Left ventricle myocardium inferior (tissue), 1 donor: ENCODE data around the gene KNDC1. TPM values are rescaled to one million over a fixed set of nuclear protein-coding genes. Genes with fewer than 3 reads are reported as not detected.
"Not testable (repeated sequence)": the region's sequence is repeated elsewhere in the genome, so short reads cannot be mapped to it uniquely, and the experiment has no call there.

Source experiments
- DNase-seq: peaks from one replicate; pipeline ENCODE4 v3.0.0-alpha.2; 2020
- H3K27ac ChIP-seq: fragments of 200-600 bp; replicated peaks from 2 replicates; pipeline ENCODE4 v1.8.0; 2021
- H3K27me3 ChIP-seq: fragments of 200-600 bp; 2 replicates; pipeline ENCODE4 v1.8.0; 2021; ENCODE audit warnings: low read depth
- H3K36me3 ChIP-seq: fragments of 200-600 bp; 2 replicates; pipeline ENCODE4 v1.8.0; 2021
- H3K4me1 ChIP-seq: fragments of 200-600 bp; 2 replicates; pipeline ENCODE4 v1.8.0; 2021
- H3K4me3 ChIP-seq: fragments of 200-600 bp; 2 replicates; pipeline ENCODE4 v1.8.0; 2021; ENCODE audit warnings: mild to moderate bottlenecking, moderate library complexity
- H3K9me3 ChIP-seq: fragments of 200-600 bp; replicated peaks from 2 replicates; pipeline ENCODE4 v1.8.0; 2021
- CTCF ChIP-seq: fragments of 200-600 bp; IDR thresholded peaks from 2 replicates; pipeline ENCODE4 v1.8.0; 2021; ENCODE audit warnings: antibody characterized with exemption, mild to moderate bottlenecking, borderline replicate concordance
- intact Hi-C: fragments of 100-400 bp; cut with micrococcal nuclease; formaldehyde crosslinking; loops from one replicate; pipeline ENCODE4 v1.11.0; 2022
- total RNA-seq: library from RNA; stranded (reverse); fragmentation: NEBNext Ultra II Directional; extraction: Animal tissue kit (Norgen Biotek cat#: 25700); gene quantifications from one replicate; pipeline ENCODE4 v1.2.1, GENCODE V29; 2021
- donor health status: DM: no; HTN: yes; CAD: no; lungs with severe emphysema.

Gene KNDC1
- total RNA-seq, 1 donor from 2014 or later = 0.11 TPM

GRCh38 chr10:133173860-133174640 is 14.0 kb downstream of the KNDC1 start:
- Histone ChIP-seq H3K4me3 (no peak overlapping the region), H3K27me3 (peaks cover 56% of the 10 kb centered on the region), H3K36me3 (no peaks in the 10 kb centered on the region), H3K9me3 (no peaks in the 10 kb centered on the region), H3K27ac (no peak overlapping the region), H3K4me1 (no peaks in the 10 kb centered on the region)
- TF ChIP-seq CTCF = no peak
- DNase-seq = no peak
- intact Hi-C loops = no loop called here

- TF ChIP-seq CTCF = no peak
- no peak for DNase-seq
- intact Hi-C loops = no loop called here
- no peaks in the 10 kb centered on the region for H3K36me3 ChIP-seq
- H3K4me1 ChIP-seq = no peaks in the 10 kb centered on the region
- H3K9me3 ChIP-seq = no peaks in the 10 kb centered on the region
- peaks cover 56% of the 10 kb centered on the region for H3K27me3 ChIP-seq
- H3K4me3 ChIP-seq = no peak overlapping the region
- H3K27ac ChIP-seq = no peak overlapping the region
Observed at GRCh38 chr10:133174689-133175263, 14.8 kb downstream of the KNDC1 start.

- DNase-seq, intact Hi-C loops: not testable (repeated sequence)
Observed at GRCh38 chr10:133175624-133176023, 15.6 kb downstream of the KNDC1 start.

GRCh38 chr10:133176546-133176945 is 16.5 kb downstream of the KNDC1 start:
- DNase-seq = no peak
- H3K27me3 ChIP-seq = peaks cover 60% of the 10 kb centered on the region
- H3K4me3 ChIP-seq = no peak overlapping the region
- H3K36me3 ChIP-seq = no peaks in the 10 kb centered on the region
- H3K9me3 ChIP-seq = no peaks in the 10 kb centered on the region
- H3K4me1 ChIP-seq = no peaks in the 10 kb centered on the region
- no peak overlapping the region for H3K27ac ChIP-seq
- TF ChIP-seq CTCF = no peak
- intact Hi-C loops = no loop called here

More at GRCh38 chr10:133175624-133176023, 15.6 kb downstream of the KNDC1 start:
- H3K4me1 ChIP-seq, H3K9me3 ChIP-seq, H3K27ac ChIP-seq, H3K4me3 ChIP-seq, H3K36me3 ChIP-seq: not testable (repeated sequence)
- peaks cover 57% of the 10 kb centered on the region for H3K27me3 ChIP-seq

- Histone ChIP-seq H3K9me3 (no peaks in the 10 kb centered on the region), H3K36me3 (no peaks in the 10 kb centered on the region), H3K4me3 (no peak overlapping the region), H3K27ac (no peak overlapping the region), H3K4me1 (no peaks in the 10 kb centered on the region), H3K27me3 (peaks cover 61% of the 10 kb centered on the region)
- DNase-seq = no peak
- TF ChIP-seq CTCF = no peak
- intact Hi-C loops = no loop called here
Observed at GRCh38 chr10:133177380-133178157, 17.6 kb downstream of the KNDC1 start.
